Stimulated activated CD8-positive, alpha-beta memory T cell treated with anti-CD3 and anti-CD28 coated beads, Interleukin-7, amount 100 ng/mL, for 1 hour (primary cell): ENCODE measurements around the gene SCTR.

Experiments used
- DNase-seq, 2 donors: peaks; one replicate each; pipeline ENCODE4 v3.0.0-alpha.2; 2020; ENCODE audit warnings: low read depth in 2 of 2

SCTR gene

DNA sequence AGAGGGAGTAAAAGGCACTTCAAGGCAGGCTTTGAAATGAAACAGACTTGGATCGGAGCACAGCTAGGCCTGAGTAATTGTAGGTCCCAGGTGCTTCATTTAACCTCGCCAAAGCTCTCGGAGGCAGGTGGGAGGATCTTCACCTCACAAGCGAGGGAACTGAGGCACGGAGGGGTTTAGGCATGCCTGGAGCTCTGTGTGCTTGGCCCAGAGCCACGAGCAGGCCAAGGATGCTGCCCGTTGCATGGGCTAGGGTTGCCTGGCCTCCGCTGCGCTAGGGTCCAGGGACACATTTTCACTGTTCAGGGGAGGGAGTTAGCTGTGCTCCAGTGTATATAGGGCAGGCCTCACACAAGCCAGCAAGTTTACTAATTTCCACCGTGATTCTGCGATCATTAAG is 81.4 kb downstream of the SCTR start:
- no peak for DNase-seq

DNA sequence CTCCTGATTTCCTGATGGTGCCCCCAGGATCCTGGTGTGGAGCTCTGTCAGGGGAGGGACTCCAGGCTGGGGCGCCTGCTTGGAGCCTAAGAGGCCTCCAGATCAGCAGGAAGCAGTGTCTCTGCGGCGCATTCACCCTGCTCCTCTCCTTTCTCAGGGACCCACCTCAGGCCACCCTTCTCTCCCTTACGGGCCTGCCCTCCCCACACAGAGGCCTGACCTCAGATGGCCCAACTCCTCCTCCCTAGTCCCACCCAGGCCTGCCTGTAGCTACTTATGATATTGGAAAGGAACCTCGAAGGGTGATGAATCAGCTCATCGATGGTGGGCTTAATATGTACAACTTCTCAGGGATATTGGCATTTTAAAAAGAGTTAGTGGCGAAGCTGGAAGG is 82.1 kb downstream of the SCTR start:
- DNase-seq = no peak

DNA sequence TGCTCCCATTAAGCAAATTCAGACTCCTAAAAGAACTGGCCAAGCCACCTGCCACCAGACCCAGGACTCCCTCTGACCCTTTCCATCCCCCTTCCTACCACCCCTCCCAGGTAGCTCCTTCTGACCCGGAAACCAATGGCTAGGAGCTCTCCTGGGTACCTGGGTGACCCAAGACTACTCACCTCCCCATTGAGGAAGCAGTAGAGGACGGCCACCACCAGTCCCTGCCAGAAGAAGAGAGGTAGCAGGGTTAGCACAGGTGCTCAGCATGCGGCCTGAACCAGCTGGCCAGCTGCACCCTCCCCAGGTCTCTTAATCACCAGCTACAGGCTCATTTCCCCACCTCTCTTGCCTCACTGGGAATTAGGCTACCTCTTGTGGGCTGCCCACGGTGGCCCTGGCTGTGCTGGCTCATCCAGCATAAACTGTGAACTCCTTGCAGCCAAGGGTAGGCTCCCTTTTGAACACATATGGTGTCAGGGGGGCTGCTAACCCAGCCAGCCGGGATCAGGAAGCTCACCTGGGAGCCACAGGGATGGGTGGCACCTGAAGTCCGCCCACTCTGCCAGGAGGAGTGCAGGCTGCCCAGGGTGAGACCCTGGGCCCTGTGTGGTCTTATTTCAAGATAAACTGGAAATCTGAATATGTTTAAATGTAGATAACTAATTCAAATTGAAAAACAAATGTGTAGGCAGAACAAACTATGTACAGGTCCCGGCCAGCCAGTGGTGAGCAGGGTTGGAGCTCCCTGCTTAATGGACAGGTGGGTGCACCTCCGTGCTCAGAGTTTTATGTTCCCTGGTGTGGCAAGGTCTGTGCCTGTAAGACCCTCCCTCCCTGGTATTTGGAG is 82.7 kb downstream of the SCTR start:
- DNase-seq = no peak

DNA sequence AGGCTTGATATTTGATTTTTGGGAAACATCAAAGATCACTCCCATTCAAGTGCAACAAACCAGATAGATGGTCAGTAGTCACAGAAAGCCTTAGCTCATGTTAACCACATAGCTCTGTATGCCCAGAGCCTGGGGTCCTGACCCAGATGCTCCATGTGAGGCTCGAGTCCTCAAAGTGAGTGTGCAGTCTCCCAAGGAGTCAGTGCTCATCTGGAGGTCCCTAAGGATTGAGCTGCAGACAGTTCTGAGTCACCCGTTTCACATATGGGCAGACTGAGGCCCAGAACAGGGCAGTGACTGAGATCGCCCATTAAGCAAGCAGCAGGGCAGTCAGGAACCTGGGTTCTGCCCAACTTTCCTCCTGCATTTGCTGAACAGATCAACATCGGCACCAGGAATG is 83.4 kb downstream of the SCTR start:
- no peak for DNase-seq

DNA sequence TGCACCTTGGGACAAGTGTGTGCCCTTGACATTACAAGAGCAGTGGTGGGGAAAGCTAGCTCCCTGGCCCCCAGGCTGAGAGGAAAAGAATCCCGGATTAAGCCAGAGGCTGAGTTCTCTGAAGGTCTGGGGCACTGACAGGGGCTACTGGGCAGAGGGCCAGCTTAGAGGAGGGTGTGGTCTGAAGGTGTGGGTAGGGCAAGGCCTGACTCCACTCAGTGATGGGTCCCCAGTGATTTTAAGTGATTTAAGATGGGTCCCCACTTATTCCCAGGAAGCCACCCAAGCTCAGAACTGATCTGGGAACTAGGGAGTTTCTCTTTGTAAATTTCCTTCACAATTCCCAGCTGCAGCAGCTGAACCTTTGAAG is 83.8 kb downstream of the SCTR start:
- DNase-seq = no peak

DNA sequence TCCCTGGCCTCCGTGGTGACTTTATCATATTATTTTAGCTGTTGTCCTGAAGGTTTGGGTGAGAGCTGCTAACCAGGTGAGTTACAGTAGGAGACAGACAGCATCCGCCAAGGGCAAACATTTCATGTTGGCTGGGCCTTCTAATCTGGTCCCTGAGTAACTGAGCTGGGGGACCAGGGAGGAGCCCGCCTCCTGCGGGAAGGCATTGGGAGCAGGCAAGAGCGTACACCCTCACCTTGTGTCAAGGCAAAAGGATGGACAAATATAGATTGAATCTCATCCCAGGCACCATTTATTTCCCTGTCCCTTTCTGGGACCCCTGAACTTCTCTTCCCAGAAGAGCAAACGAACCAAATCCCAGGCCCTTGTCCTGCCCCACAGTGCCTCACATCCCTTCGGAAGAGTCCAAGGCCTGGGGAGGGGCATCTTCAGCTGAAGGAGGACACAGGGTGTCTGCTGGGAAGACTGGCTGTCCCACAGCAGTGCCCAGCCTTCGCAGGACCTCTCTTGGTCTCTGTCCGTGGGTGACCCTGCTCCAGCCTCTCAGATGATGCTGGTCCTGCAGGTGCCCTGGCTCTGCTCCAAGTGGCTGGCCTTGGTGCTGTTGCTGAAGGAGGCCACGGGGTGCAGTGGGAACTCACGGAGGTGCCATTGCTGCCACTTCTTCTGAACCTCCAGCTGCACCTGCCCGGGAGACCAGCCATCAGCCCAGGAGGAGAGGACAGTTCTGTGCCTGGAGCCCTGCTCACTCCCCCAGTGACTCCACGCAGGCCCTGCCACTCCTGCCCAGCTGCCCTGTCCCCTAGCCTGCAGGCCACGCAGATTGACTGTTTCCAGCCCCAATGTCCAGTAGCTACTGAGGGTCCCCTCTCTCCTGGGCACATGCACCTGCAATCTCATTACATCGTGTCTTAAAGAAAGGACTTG is 84.4 kb downstream of the SCTR start:
- no peak for DNase-seq

DNA sequence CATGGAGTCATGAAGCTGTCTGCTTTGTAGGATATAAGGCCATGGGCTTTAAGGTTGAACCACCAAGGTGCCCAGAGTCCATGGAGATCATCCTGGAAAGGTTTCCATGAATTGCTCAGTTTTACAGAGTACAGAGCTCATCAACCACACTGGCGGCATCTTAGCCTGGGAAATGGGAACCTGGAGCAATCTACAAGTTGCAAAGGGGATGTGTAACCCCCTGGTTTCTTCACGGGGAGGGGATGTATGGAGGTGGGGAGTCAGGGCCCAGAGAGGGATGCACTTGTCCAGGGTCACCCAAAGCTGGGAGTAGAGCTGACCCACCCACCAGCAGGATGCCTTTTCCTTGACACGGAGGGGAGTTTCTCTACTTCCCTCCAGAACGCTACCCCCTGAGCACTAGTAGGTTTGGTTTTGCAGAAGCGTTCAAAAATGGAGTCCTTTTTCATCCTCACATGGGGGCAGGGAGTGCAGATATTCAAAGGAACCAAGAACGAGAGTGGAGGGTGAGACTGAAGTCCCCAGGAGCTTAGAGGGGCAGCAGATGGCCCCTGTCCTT is 85.5 kb downstream of the SCTR start:
- DNase-seq = no peak

DNA sequence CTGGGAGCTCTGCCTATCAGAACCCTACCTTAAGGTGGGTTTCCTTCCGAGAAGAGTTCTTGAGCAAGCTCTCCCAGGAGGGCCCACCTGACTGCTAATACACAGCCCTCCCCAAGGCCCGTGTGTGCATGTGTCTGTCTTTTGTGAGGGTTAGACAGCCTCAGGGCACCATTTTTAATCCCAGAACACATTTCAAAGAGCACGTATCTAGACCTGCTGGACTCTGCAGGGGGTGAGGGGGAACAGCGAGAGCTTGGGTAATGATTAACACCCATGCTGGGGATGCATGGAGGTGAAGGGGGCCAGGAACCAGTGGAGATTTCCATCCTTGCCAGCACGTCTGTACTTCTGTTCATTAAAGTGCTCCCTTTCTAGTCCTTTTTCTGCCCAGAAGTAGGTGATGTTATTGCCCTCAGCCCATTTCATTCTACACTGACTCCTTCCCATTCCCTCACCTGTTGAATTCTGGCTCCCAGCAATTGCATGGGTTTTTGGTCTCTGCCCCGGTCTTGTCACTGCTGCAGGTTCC is 86.1 kb downstream of the SCTR start:
- DNase-seq = no peak

DNA sequence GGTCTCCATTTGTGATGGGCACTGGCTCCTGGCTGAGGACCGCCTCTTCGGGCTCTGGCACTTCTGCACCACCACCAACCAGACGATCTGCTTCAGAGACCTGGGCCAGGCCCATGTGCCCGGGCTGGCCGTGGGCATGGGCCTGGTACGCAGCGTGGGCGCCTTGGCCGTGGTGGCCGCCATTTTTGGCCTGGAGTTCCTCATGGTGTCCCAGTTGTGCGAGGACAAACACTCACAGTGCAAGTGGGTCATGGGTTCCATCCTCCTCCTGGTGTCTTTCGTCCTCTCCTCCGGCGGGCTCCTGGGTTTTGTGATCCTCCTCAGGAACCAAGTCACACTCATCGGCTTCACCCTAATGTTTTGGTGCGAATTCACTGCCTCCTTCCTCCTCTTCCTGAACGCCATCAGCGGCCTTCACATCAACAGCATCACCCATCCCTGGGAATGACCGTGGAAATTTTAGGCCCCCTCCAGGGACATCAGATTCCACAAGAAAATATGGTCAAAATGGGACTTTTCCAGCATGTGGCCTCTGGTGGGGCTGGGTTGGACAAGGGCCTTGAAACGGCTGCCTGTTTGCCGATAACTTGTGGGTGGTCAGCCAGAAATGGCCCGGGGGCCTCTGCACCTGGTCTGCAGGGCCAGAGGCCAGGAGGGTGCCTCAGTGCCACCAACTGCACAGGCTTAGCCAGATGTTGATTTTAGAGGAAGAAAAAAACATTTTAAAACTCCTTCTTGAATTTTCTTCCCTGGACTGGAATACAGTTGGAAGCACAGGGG is 87.1 kb downstream of the SCTR start:
- no peak for DNase-seq

DNA sequence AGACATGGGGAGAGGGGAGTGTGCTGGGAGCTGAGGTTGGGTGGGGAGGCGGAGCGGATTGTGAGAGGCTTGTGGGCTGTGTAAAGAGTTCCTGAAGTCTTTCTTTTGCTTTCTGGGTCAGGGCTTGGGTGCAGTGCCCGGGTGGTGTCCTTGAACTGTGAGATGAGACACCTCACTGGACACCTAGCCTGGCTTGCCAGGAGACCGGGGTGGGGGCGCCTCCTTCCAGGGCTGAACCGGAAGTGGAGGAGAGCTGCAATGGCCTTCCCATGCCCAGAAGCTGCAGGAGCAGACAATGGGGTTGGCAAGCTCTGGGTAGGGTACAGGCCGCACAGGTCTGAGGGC is 88.4 kb downstream of the SCTR start:
- no peak for DNase-seq

DNA sequence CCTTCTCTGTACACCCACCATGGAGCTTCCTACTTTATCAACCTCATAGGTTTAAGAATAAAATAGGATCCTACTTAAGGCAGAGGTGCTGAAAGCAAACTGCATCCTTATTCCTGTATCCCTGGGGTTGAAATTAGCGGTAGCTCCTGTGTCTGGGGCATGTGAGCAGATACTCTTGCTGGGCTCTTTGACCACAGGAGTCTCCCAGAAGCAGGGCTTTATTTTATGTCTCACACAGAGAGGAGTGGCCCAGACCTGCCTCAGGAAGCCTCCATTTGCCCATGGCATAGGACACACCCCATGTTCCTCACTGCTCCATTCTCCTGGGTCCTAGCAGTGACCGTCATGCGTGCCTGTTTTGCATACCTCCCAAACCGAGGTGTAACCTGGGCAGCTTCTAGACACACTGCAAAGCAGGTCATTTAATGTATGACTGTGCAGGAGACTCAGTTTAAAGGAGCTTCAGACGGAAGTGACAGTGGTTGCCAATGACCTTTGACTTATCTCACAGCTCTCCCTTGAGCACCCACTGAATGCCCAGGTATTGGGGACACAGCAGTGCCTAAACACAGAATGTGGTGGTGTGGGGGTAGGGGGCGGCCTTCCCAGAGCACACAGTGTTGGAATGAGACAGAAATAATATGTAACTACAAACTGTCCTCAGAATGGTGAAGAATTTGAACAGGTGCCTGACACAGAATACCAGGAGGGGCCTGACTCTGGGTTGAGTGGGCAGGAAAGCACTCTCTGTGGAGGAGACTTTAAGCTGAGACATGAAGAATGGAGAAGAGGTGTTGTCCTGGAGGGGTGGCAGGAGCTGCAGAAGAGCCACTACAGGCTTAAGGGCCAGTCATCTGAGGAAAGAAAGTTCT is 89.0 kb downstream of the SCTR start:
- DNase-seq = no peak

DNA sequence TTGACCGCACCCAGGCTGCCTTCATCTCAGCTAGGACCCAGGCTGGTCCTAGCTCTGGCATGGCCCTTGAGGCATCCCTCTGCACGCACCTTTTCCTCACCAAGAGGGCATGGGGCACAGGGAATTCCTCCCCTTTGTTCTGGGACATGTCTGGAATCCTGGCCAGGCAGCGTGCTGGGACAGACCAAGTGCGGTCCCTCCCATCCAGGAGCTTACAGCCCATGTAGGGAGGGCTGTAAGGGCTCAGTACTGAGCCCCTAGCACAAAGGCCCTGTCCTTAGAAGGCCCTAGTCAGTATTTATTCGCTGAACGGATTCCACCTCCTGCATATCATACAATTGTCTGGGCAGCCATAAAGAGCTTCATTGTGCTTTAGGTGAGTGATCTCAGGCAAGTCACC is 89.6 kb downstream of the SCTR start:
- DNase-seq = no peak

DNA sequence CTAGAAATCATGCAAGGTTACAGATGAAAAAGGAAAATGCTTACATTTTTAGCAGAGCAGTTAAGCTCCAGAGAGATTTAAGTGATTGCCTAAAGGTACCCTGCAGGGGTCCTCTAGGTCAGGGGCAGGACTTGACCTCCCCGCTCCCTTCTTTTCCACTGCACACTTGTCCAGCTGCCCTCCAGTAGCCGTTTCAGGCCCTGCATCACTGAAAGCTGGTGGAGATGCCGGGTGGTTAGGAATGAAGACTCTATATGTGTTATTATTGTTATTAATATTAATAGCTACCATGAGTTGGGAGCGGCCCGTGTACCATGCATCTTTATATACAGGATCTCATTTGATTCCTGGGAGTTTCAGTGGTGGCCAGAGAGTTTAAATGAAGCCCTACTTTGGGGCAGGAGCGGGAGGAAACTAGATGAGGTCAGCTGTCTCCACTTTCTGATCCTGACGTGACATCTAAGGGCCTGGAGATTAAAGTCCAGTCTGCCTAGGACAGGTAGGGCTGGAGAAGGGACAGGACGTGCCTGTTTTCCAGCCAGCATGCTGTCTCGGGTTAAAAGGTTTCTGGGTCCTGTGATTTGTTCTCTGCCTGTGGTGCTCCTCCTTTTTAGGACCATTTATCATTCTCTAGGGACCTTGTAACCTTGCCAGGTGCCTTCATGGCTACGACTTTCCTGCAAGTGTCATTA is 90.5 kb downstream of the SCTR start:
- no peak for DNase-seq

DNA sequence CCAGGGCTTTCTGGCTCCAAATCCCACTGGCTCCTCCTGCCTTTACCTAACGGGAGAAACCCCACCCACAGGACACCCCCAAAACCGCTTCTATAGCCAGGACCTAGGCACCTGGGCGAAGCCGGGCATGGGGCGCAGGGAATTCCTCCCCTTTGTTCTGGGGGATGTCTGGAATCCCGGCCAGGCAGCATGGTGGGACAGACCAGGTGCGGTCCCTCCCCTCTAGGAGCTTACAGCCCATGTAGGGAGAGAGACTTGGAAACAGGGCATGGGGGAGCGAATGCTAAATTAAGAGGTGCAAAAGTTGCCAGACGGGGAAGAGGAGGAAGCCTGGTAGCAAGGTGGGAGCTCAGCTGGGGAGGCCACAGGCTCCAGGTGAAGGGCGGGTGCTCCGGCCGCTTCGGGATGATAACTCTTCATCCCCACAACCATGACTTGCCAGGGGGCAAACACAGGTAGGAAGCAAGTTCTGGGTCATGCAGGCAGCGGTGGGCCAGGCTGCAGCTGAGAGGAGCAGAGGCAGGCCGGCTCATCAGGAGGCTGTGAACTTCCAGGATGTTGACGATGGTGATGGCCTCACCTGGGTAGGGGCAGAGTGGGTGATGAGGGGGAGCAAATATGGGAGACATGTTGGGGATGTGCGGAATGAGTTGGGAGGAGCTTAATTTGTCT is 91.3 kb downstream of the SCTR start:
- DNase-seq = no peak

DNA sequence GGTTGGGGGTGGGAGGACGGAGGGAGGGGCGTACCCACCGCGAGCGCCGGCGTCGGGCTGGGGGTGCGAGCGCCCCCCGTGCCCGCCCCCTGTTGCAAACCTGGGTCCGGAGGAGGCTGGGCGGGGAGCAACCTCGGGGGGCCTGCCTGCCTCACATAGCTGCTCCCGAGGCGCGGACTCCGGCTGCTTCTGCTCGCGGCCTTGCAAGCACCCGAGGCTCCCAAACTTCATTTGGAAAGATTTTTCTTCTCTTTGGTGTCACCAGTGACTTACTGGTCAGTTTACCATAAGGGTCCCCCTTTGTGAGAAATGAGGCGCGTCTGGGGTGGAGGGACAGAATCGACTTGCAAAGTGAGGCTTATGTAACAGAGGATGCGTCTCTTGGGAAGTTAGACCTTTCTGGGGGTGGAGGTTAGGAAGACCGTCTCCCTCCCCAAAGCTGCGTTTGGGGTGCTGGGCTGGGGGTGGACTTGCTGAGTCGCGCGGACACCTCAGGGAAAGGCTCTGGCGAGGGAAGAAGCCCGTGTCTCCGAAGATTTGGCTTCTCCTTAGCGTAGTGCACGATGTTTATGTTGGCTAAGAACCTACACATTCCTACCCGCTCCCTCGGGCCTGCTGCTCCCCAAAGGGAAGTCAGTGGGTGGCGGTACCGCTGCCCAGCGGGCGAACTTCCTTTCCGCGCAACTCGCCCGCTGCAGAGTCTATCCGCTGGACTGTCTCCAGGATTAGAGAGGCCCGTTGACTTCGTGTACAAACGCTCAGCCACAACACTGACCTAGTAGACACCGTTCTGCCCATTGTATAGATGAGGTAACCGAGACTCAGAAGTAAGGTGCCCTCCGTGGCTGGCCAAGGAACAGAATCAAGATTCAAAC is 92.1 kb downstream of the SCTR start:
- DNase-seq = no peak

DNA sequence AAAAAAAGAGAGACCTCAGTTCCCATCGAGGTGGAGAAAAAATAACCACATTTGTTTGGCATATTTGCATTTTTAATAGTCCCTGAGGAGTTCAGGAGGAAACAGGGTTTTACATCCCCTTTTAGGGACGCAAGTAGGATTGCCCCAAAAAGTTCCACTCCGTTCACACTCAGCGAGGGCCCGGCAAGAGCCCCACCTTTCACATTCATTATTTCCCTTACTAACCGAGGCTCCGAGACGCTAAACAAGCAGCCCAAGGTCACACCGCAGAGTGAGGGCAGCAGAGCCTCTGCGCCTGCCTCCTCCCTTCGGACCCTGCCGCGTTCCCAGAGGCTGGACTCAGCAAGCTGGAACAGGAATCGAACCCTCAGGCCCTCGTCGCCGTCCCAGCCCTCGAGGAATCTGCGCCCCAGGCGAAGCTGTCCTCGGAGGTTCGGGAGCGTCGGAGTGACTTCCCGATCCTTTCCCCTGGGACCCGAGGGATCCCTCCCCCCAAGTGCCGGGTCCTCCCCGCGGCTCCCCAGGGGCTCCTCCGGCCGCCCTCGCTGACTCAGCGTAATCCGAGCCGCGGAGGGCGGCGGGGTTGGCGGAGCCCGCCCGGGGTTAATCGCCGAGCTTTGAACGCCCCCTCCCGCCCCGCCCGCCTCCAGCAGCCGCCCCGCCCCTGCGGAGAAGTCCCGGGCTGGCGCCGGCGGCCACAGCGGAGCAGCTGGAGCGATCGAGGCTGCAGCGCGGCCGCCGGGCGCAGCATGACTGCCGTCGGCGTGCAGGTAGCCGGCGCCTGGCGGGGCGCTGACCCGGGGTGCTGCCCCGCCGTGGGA is 92.9 kb downstream of the SCTR start, which contains the start of gene TMEM37:
Gene TMEM37 (plus strand): TSS at position 700 of the 821 bp plus-strand sequence. CDS start 50 bp downstream, at position 750.
- no peak for DNase-seq

DNA sequence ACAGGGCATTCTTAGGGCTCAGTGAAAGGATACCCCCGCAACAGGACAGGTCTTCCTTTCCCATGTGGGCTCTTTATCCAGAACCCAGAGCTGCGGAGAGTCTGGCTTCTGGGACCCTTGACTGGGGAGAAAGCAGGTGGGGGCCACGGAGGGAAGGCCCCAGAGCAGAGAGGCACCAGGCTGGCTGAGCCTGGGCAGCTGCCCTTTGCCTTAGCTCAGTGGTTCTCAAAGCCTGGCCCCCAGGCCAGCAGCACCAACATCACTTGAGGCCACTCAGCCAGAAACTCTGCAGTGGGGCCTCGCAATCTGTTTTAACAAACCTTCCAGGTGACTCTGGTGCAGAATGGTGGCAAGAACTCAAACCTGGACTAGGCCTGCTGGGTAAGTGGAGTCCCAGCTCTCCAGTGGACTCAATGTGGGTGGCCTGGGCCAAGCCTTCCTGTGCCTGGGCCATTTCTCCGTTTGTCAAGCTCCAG is 94.2 kb downstream of the SCTR start:
- no peak for DNase-seq
